RPMI7951 (cell line): ENCODE results near the gene POU3F1. TPM values are rescaled to one million over a fixed set of nuclear protein-coding genes. Genes with fewer than 3 reads are reported as not detected.
A peak's percentile ranks its signal among the peaks of the same experiment; 100 is the strongest.

Source experiments
- DNase-seq: peaks from one replicate; pipeline ENCODE4 v3.0.0-alpha.2; 2012; ENCODE audit warnings: low read depth
- total RNA-seq: library from RNA; depleted of rRNA; stranded (reverse); fragments of >200 nt; shearing (Covaris generic); gene quantifications from 2 replicates; pipeline ENCODE4 v1.2.3, GENCODE V29; 2014; rRNA removed

Gene POU3F1
- not detected in 2 replicates for total RNA-seq

DNA sequence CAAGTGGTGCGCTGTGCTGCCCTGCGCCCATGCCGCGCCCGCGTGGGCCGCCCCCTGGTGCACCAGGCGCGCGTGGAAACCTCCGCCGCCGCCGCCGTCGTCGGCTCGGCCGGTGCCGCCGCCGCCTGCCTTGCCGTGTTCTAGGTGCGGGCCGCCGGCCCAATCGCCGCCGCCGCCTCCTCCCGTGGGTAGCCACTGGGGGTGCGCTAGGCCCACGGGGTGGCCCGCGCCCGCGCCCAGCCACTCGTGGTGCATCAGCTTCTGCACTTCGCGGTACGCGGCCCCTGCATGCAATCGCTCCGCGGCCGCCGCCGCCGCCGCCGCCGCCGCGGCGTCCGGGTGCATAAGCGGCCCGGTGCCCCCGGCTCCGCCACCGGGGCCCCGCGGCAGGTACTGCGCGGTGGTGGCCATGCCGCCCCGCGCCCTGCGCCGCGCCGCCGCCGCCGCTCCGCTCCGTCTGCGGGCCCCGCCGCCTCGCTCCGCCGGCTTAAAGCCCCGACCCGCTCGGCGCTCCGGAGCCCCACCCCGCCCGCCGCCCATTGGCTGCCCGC lies at the start of gene POU3F1:
POU3F1 (minus strand) TSS at position 461 of the 551 bp plus-strand sequence; CDS start at position 411, 50 bp downstream.
- no peak for DNase-seq

DNA sequence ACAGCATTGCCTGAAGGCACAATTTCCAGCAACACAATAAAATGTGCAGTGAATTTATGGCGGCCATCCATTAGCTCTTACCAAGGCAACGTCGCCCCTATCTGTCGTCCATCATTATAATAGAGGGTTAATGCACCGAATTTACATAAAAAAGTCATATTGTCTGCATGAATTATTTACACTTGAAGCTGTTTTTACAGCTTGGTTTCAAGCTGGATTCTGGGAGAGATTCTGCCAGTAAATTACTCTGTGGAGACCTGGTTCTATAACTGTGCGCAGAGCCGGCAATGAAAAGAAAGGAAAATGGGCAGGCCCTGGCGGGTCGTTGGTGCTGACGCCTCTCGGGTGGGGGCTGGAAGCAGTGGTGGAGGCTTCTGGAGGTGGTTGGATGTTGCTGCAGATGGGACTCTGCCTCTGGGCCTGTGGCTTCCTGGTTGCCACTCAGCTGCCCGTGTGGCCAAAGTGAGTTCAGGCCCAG lies 48.9 kb upstream of the POU3F1 start:
- no peak for DNase-seq

GRCh38 chr1:38094711-38095290 lies 48.2 kb upstream of the POU3F1 start:
- DNase-seq: no peak

- no peak for DNase-seq
Measured at GRCh38 chr1:38093569-38094520, 47.3 kb upstream of the POU3F1 start.

DNA sequence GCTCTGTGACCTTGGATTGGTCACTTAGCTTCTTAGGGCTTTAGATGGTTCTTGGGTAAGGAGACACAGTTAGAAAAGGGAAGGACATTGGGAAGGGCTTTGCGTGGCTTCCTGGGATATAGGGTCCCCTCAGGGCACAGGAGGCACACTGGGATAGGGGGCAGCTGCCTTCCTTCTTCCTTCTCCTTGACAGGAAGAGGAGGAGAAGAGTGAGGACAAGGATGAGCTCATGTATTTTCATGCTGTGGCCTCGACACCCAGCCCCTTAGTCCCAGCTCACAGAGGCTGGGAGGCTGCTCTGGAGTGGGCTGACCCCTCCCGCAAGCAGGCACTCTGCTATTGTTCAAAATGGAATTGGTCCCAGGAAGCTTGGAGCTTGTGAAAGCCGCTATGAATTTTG lies 45.7 kb upstream of the POU3F1 start:
- DNase-seq: no peak

GRCh38 chr1:38090796-38091195 lies 44.2 kb upstream of the POU3F1 start:
- no peak for DNase-seq

DNA sequence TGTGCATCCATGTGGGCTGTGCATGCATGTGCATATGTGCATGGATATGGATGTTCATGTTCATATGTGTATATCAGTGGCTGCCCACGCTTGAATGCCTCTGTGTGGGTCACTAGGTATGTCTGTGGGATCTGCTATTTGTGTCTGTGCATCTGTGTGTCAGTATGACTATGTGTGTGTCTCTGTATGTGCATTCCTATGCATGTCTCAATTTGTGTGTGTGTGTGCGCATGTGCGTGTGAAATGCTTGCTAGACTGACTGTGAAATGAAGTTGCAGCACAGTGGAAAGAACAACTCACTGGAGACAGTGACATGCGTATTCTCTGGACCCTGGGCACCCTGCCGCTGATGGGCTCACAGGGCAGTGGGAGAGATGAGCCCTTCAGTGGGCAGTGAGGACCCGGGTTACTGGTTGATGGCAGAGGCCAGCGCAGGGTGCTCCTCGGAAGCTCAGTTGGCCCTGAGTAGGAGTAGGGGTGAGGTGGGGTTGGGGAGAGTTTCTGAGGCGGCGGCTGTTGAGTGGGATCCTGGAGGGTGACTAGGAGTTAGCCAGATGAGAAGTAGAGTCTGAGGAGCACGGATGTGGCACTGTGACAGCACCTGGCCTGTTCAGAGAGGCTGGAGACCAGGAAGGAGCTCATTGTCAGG lies 43.2 kb upstream of the POU3F1 start:
- DNase-seq: no peak

- no peak for DNase-seq
Measured at GRCh38 chr1:38088791-38089190, 42.2 kb upstream of the POU3F1 start.

DNA sequence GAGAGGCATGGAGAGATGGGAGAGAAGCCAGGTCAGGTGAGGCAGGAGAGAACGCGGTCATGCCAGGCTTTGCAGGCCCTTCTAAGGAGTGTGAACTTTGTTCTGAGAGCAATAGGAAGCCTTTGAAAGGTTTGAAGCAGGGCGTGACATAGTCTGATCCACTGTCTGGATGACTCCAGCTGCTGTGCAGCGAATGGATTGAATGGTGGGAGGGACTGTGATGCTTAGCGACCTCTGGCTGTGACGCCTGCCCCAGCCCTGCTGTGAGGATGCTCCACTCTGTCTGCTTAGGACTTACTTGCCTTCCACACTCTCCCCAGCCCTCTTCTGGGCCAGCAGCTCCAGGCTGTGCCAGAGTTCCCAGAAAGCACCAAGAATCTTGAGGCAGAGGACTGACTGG lies 41.8 kb upstream of the POU3F1 start:
- DNase-seq: peak; percentile 6

DNA sequence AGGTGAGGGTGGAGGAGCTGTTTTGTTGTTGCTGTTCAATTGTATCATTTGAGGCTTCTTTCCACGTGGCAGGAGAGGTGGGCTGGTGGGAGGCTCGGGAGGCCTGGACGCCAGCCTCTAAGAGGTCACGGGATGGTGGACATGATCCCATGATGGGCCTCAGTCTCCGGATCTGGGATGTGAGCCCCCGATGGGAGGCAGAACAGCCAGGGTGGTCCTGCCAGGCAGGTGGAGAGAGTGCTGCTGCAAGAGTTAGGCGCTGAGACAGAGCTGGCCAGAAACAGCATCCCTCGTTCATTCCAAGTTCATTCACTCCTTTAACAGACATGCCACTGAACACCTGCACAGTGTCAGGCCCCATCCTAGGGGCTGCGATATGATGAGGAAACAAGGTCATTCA lies 41.1 kb upstream of the POU3F1 start:
- no peak for DNase-seq

GRCh38 chr1:38085666-38086330 lies 39.2 kb upstream of the POU3F1 start:
- no peak for DNase-seq

DNA sequence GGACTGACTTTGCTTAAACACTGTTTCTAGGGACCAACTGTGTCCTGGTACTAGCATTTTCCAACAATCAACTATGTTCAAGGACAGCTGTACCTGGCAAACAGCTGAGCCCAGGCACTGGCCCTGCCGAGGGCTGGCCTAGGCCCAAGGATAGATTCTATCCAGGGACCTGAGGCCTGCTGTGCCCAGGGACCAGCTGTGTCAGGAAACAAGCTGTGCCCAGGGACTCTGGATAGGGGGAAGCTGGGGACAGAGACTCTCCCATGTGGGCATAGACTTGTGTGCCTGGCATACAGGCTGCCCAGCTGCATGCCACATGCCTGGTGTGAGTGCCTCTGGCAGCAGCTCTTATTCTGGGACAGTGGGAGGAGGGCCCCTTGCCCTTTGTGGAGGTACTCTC lies 38.1 kb upstream of the POU3F1 start:
- DNase-seq: no peak

GRCh38 chr1:38084113-38084512 lies 37.5 kb upstream of the POU3F1 start:
- no peak for DNase-seq

DNA sequence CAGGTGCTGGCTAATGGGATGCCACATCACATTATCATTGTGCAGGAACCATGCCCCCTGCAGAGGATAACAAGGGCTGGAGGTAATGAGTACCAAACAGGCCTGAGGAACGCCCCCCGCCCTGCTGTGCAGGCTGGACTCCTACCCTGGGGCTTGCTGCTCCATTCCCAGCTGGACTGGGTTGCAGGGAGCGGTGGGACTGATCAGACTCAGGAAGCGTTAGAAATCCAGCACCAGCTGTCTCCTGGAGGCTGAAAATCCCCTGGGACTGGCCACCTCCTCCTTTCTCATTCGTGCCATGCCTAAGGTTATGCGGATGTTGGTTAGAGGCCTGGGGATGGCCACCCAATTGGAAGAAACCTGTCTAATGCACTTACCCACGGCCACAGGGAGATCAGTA lies 36.9 kb upstream of the POU3F1 start:
- no peak for DNase-seq

GRCh38 chr1:38082769-38083263 lies 36.2 kb upstream of the POU3F1 start:
- no peak for DNase-seq

DNA sequence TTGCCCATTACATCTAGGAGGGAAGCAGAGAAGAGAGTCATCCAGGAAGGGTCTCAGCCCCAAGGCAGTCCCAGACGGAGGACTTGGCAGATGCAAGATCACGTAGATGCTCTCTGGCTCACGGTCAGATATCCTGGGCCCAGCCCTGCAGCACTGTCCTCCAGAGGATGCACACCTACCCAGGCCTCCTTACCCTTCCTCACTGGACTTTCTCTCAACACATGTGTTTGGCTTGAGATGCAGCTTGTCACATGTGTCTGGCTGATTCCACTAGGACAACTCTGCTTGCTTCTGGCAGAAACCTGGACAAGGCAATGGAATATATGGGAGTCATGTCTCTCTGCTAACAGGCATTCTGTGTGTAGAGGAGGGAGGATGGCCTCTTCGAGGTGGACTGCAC lies 32.4 kb upstream of the POU3F1 start:
- no peak for DNase-seq

DNA sequence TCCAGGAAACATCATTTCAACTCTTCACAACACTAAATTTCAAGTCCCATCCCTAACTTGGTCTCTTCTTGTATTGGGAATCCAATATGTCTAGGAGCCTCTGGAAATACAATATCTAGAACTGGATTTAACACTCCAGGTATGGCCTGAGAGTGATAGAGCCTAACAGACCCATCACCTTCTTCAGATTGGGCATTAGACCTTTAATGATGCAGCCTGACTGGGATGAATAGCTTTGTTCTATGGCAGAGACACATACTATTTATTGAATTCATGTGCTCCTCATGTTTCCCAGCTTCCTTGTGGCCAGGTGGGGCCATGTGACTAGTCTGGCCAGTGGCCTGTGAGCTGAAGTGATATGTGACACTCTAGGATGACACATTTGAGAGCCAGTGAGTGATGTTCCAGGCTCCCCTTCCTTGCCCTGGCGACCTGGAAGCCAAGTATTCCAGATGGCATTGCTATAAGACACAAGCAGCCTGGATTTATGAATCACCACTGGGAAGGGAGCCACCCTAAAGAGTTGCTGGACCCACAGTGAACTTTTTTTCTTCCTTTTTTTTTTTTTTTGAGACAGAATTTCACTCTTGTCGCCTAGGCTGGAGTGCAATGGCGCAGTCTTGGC lies 31.0 kb upstream of the POU3F1 start:
- peak; percentile 60 for DNase-seq

- DNase-seq: no peak
Measured at GRCh38 chr1:38076455-38076854, 29.9 kb upstream of the POU3F1 start.

- peak; percentile 21 for DNase-seq
Measured at GRCh38 chr1:38076038-38076437, 29.4 kb upstream of the POU3F1 start.

DNA sequence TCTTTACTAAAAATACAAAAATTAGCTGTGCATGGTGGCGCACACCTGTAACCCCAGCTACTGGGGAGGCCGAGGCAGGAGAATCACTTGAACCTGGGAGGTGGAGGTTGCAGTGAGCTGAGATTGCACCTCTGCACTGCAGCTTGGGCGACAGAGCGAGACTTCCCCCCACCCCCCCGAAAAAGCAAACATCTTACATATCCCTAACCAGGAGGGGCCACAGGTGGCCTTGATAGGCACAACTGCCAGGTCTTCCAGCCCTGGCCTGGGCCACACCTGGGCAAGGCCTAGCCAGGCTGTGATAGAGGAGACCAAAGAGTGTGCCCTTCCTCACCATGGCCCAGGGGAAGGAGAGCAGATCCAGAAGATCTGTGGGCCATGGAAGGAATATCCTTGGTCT lies 28.6 kb upstream of the POU3F1 start:
- no peak for DNase-seq

DNA sequence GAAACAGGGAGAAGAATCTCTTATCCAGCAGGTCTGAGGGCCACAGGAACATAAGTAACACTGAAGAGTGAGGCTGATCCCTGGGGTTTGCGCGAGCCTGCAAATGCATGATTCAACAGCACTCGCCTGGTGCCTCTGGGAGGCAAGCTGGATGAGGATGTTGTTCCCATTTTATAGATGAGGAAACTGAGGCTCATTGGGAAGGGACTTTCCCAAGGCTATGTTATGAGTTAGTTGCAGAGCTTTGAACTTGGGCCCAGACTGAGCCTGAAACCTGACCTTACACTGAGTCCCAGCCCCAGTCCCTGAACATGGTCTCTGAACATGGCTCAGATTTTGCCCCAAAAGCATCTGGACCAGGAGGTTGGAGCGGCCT lies 27.7 kb upstream of the POU3F1 start:
- DNase-seq: no peak
